HG02763 (cell line): ENCODE data around the gene LINGO3.

Experiments used
- ATAC-seq: cut with Tn5 transposase; IDR thresholded peaks from one replicate; pipeline ENCODE4 v1.9.1; 2021; ENCODE audit warnings: mild to moderate bottlenecking, moderate library complexity; ENCODE audit not compliant: unreplicated experiment

Gene LINGO3

DNA sequence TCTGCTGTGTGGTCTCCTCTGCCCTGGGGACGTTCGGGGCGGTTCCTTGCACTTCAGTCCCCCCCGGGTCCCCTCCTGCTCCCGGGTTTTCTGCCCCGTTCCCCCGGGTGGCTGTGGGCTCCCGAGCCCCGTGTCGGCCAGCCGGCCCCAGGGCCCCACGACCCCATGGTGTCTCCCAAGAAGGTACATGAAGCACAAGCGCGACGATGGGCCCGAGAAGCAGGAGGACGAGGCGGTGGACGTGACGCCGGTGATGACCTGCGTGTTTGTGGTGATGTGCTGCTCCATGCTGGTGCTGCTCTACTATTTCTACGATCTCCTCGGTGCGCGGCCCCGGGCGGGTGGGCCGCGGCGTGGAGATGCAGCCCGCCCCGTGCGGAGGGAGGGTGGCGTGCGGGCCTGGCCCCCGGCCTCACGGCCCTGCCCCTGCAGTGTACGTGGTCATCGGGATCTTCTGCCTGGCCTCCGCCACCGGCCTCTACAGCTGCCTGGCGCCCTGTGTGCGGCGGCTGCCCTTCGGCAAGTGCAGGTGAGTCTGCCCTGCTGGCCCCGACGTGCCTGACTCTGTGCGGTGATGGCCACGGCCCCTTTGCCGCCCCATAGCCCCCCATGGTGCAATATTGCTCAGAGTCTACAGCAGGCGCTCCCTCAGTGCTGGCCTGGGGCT is 31.8 kb upstream of the LINGO3 start:
- no peak for ATAC-seq

DNA sequence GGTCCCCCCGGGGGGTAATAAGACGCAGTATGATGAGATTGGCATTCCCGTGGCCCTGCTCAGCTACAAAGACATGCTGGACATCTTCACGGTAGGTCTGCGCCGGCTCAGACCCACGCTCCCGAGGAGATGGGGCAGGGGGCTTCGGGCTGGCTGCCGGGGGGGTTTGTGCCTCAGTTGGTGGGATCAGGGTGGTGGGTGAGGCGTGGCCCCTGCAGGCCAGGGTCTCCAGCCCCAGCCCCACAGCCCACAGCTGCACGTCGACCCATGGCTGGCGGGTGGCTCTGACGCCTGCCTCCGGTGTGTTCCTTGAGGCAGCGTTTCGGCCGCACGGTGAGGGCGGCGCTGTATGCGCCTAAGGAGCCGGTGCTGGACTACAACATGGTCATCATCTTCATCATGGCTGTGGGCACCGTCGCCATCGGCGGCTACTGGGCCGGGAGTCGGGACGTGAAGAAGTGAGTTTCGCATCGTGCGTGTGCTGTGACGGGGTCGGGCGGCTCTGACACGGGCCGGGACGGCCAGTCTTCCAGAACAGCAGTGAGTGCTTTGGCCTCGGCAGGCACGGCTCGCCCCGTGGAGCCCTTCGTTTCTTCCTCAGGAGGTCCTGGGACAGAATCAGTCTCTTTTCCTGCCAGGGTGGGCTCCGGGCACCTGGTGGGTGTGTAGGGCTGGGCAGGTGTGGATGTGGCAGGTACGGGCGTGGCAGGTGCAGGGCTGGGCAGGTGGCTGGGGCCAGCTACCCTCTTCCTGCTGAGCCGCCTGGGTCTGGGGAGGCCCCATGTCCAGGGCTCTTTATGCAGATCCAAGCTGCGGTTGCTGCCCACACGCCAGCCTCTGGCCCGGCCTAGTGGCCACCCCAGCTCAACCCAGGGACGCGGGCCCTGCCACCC is 31.0 kb upstream of the LINGO3 start:
- ATAC-seq = no peak

DNA sequence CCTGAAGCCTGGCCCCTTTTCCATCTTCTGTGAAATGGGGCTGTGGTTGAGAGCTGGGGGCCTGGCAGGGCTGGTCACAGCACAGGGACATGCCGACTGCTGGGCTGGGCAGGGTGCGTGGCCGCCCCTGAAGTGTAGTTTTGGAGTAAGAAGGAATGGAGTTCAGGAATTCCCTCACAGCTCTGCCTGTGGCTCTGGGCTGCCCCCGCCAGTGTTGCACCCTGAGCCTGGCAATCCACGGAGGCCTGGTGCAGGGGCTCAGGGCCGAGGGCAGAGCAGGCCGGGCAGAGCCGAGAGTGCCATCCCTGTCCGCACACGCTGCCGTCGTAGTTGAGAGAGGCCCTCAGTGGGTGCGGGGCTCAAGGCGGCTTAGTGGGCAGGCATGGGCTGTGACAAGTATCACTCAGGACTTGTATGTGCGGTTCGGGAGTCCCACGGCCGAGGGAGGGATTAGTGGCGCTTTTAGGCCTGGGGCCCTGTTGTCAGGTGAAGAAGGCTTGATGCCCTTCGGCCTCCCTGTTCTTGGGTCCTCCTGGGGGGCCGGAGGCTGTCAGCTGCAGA is 30.2 kb upstream of the LINGO3 start:
- ATAC-seq = no peak

DNA sequence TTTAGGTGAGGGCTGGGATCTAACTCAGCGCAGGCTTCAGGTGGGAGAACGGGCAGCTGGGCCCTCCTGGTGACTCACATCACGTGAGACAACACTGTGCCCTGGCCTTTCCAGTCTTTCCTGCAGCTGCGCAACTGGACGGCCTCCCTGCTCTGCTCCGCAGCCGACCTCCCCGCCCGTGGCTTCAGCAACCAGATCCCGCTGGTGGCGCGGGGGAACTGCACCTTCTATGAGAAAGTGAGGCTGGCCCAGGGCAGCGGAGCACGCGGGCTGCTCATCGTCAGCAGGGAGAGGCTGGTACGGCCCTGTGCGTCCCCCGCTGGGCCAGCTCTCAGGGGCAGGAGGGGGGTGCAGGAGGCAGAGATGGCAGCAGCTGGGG is 29.4 kb upstream of the LINGO3 start:
- ATAC-seq = no peak

- ATAC-seq = no peak
Measured at GRCh38 chr19:2336528-2337328, 28.8 kb upstream of the LINGO3 start.

- no peak for ATAC-seq
Measured at GRCh38 chr19:2335848-2336247, 27.9 kb upstream of the LINGO3 start.

GRCh38 chr19:2334986-2335846 is 27.3 kb upstream of the LINGO3 start:
- no peak for ATAC-seq

DNA sequence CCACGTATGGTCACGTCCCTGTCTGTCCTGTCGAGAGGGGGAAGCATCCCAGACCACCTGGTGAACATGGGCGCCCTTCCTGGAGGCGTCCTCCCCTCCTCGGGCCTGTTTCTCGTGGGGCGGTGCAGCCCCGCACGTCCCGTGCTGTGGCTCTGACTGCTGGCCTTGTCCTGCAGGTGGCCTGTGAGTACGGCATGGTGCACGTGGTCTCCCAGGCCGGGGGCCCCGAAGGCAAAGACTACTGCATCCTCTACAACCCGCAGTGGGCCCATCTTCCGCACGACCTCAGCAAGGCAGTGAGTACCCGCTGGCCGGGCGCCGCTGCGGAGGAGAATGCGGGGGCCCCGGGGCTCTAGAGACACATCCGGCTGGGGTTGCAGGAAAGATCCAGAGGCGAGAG is 26.5 kb upstream of the LINGO3 start:
- ATAC-seq = no peak

- ATAC-seq = no peak
Measured at GRCh38 chr19:2333807-2334211, 25.9 kb upstream of the LINGO3 start.

GRCh38 chr19:2333027-2333806 is 25.3 kb upstream of the LINGO3 start:
- ATAC-seq = no peak

- ATAC-seq = no peak
Measured at GRCh38 chr19:2332341-2333026, 24.5 kb upstream of the LINGO3 start.

DNA sequence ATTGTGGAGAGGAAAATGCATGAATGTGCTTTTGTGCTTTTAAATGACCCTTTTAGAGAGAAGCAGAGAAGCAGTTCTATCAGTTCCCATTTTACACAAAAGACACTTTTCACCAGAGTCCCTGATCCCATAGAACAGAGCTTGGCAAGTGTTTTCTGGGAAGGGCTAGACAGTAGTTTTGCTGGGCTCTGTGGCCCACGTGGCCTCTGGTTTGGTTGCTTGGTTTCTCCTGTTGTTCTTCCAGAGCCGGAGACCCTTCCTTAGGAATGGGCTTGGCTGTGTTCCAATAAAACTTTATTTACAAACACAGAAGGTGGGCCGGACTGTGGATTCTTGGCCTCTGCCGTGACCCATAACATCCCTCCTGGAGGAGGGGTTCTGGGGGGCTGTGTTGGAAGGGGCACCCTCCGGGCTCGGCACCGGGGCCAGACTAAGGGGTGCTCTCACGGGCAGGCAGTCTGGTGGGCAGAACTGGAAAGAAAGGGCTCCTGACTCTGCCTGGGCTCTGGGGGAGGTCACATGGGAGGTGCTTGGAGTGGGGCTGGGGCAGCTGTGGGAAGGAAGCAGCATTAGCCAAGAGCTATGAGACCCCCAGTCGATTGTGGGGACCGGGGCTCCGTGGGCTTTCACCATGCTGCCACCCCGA is 23.8 kb upstream of the LINGO3 start:
- ATAC-seq = no peak

- ATAC-seq = no peak
Measured at GRCh38 chr19:2330632-2331284, 22.8 kb upstream of the LINGO3 start.

- no peak for ATAC-seq
Measured at GRCh38 chr19:2330255-2330631, 22.3 kb upstream of the LINGO3 start.

DNA sequence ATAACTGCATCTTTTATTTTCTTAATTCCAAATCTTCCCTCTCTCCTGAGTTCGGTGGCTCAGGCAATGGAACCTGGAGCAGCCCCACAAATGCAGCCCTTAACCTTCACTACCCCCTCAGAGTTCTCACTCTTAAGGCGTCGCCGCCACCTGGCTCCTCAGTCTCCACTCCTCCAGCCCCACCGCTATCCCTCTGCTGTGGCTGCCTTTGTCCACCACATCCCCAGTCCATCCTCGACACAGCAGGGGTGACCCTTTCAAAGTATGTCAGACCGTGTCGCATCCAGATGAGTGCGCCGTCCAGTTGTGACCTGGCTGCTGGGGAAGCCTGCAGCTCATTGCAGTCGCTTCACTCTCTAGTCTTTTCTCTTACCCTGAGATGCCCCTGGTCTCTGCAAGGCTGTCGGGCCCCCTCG is 21.6 kb upstream of the LINGO3 start:
- ATAC-seq = no peak

DNA sequence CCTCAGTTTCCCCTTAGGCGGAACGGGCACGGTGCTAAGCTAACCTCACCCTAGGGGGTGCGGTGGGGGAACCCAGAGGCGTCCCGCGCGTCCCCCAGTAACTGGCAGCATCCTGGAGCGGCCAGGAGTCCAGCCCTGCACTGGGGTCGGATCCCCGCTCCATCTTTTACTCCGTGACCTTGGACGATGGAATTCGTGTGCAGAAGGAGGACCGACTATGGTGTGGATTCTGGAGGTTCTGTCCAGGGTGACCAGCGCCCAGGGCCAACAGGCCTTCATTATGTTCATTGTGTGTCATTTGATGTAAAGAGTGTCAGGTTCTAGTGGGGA is 21.2 kb upstream of the LINGO3 start:
- ATAC-seq = no peak

DNA sequence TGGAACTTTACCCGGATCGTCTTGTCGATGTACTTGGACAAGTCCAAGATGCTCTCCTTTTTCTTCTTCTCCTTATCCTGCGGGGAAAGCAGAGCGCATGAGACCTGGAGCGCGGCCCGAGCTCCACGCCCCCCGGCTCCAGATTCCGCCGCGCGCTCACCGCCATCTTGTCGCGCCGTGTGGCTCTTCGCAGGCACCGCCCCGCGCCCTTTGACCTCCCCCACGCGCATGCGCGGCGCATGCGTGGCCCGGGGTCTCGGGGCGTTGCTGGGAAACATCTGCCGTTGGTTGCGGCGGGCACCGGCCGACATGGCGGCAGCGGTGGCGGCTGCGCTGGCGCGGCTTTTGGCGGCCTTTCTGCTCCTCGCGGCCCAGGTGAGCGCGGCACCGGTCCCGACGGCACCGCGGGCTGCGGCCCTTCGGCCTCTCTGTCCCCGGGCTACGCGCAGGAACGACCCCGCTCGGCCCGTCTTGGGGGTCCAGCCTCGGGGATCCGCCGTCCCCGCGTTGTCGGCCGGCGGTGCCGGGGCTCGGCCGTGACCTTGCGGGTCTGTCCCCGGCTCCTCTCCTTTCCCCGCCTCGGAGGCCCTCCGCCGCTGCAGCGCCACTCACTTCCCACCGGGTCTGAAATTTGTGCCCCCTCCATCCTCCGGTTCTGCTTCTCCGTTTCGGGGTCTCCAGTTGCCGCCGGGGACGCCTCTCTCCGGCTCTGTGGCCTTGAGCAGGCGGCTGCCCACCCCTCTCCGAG is 20.6 kb upstream of the LINGO3 start, which contains the start of the genes LSM7 and SPPL2B:
LSM7 (minus strand) TSS at position 186 of the 748 bp plus-strand sequence; CDS start at position 166, 20 bp downstream.
SPPL2B (plus strand) TSS at position 284 of the 748 bp plus-strand sequence; CDS start at position 310, 26 bp downstream.
- ATAC-seq = peak; percentile 69
